Neuron (in vitro differentiated cells): ENCODE measurements around the gene LMTK3.

Experiments used
- H2AFZ ChIP-seq: one replicate; pipeline ENCODE4 v1.6.1; 2013; ENCODE audit warnings: low read depth, mild to moderate bottlenecking, inconsistent platforms, low read length, moderate library complexity
- H3K27me3 ChIP-seq: one replicate; pipeline ENCODE4 v1.6.1; 2013; ENCODE audit warnings: low read length; ENCODE audit not compliant: insufficient read depth
- H3K36me3 ChIP-seq: one replicate; pipeline ENCODE4 v1.6.1; 2013; ENCODE audit warnings: low read length; ENCODE audit not compliant: insufficient read depth
- H3K4me1 ChIP-seq: one replicate; pipeline ENCODE4 v1.6.1; 2013; ENCODE audit warnings: low read length; ENCODE audit not compliant: insufficient read depth
- H3K4me3 ChIP-seq: 2 replicates; pipeline ENCODE4 v1.5.1; 2013; ENCODE audit warnings: mild to moderate bottlenecking, low read length, moderate library complexity
- H3K9me3 ChIP-seq: one replicate; pipeline ENCODE4 v1.6.1; 2013; ENCODE audit warnings: low read length

Gene LMTK3

DNA sequence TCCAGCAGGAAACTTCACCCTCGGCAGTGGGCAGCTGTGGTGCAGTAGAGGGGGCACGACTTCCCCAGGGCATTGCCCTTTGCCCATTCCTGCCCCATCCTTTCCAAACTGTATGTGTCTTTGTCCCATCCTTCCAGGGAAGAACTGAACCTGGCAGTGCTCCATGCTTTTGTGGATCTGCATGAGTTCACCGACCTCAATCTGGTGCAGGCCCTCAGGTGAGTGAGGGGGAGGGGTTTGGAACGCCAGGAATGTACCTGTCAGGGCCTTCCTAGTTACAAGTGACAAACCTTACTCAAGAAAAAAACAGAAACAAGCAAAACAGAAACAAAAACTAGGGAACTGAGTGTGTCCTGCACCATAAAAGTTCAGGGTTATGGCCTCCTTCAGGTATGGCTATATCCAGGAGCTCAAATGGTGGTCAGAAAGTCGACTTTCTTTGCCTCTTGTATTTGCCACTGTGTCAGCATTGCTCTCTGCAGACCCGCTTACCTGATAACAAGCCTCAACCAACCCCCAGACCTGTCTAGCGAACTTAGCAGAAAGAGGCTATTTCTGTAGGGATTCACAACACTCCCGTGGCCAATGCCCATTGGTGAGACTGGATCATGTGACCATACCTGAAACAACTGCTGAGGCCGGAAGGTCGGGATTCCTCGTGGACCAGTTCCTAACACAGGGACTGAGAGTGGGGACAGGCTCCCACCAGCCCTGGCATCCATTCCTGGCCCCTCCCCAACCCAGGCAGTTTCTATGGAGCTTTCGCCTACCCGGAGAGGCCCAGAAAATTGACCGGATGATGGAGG lies 38.3 kb downstream of the LMTK3 start:
- peaks cover 9% of the 10 kb centered on the region for H3K4me1 ChIP-seq
- peaks cover 78% of the 10 kb centered on the region for H3K36me3 ChIP-seq

DNA sequence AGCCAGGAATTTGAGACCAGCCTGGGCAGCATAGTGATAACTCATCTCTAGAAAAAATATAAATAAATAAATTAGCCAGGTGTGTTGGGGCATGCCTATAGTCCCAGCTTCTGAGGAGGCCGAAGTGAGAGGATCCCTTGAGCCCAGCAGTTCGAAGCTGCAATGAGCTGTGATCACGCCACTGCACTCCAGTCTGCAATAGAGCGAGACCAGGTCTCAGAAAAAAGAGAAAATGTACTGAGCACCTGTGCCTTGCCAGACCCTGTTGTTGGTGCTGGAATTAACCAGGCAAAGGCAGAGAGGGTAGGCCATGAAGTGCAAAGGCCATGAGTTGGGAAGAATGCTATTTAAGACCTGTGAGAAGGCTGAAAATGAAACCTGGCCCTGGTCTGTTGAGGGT lies 39.8 kb downstream of the LMTK3 start:
- no peak overlapping the region for H2AFZ ChIP-seq
- H3K4me3 ChIP-seq = no peak overlapping the region
- no peaks in the 10 kb centered on the region for H3K27me3 ChIP-seq
- H3K4me1 ChIP-seq = peaks cover 15% of the 10 kb centered on the region
- no peaks in the 10 kb centered on the region for H3K9me3 ChIP-seq
- peaks cover 63% of the 10 kb centered on the region for H3K36me3 ChIP-seq

More for the DNA sequence above, 38.3 kb downstream of the LMTK3 start:
- Histone ChIP-seq H3K27me3 (no peaks in the 10 kb centered on the region), H3K4me3 (no peak overlapping the region), H2AFZ (no peak overlapping the region), H3K9me3 (no peaks in the 10 kb centered on the region)

DNA sequence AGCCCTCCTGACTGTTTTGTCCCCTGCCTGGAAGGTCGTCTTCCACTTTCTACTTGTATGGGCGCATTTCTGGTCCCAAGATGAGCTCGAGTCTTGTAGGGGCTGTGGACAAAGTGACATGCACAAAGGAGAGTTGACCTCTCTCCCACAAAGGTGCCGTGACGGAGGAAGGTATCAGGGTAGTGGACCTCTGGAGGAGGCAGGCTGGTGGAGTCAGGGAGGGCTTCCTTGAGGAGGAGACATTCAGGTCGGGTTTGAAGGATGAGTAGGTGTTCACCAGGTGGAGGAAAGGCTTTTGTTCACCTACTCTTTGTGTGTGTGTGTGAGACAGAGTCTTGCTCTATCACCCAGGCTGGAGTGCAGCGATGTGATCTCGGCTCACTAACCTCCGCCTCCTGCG lies 40.8 kb downstream of the LMTK3 start:
- peaks cover 56% of the 10 kb centered on the region for H3K36me3 ChIP-seq
- H3K27me3 ChIP-seq = no peaks in the 10 kb centered on the region
- H3K4me3 ChIP-seq = peak overlapping the region; percentile 90
- peaks cover 15% of the 10 kb centered on the region for H3K4me1 ChIP-seq
- no peaks in the 10 kb centered on the region for H3K9me3 ChIP-seq
- H2AFZ ChIP-seq = no peak overlapping the region

DNA sequence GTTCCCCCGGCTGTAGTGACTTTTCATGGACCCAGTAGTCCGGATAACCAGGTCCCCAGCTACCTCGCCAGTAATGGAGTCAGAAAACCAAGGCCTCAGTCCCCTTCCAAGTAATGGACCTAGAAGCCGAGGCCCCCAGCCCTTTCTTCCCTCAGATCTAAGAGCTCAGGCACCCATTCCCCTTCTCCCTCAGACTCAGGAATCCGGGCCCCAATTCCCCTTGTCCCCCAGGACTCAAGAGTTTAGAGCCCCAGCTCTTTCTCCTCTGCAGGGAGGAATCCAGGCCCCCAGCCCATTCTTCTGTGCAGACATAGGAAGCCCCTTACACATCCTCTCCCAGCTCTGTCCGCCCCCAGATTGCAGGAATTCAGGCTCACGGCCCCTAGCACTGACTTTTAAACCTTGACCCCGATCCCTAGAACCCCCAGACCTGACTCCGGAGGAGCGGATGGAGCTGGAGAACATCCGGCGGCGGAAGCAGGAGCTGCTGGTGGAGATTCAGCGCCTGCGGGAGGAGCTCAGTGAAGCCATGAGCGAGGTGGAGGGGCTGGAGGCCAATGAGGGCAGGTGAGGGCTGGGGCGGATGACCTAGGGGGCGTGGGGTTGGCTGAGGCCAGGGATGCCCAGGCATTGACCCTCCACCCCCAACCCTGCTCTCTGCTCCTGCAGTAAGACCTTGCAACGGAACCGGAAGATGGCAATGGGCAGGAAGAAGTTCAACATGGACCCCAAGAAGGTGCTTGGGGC lies 41.5 kb downstream of the LMTK3 start:
- Histone ChIP-seq H3K36me3 (peaks cover 48% of the 10 kb centered on the region), H3K27me3 (no peaks in the 10 kb centered on the region), H2AFZ (no peak overlapping the region), H3K4me3 (peak overlapping the region; percentile 90), H3K4me1 (peaks cover 15% of the 10 kb centered on the region), H3K9me3 (no peaks in the 10 kb centered on the region)

DNA sequence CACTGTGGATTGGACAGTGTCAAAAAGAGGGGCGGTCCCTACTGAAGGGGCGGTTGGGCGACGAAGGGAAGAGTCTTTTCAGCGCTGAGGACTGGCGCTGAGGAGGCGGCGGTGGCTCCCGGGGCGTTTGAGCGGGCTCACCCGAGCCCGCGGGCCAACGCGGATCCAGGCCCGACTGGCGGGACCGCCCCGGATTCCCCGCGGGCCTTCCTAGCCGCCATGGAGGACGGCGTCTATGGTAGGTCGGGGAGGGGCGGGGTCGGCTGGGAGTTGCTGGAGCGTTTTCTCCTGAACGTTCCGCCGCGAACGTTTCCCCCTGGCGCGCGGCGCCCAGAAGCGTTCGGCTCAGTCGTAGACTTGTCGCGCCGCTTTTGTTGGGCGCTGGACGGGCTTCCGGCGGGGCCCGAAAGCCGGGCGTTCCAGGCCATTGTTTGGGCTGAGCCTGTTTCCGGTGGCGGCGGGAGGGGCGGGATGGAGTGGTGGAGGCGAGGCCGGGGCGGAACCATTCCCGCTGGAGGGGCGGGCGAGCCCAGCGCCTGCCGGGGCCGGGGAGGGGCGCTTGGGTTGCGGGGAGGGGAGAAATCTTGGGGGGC lies 42.2 kb downstream of the LMTK3 start, which contains the start of gene CYTH2:
Gene CYTH2, plus strand, starts transcription at position 81 of the 593 bp plus-strand sequence. Its CDS starts 139 bp downstream, at position 220.
- Histone ChIP-seq H3K4me3 (peak within 1 kb of the TSS; percentile 90), H2AFZ (no peak within 1 kb of the TSS), H3K27me3 (no peaks in the 10 kb centered on the region), H3K36me3 (peaks cover 41% of the 10 kb centered on the region), H3K9me3 (no peaks in the 10 kb centered on the region), H3K4me1 (peaks cover 15% of the 10 kb centered on the region)

DNA sequence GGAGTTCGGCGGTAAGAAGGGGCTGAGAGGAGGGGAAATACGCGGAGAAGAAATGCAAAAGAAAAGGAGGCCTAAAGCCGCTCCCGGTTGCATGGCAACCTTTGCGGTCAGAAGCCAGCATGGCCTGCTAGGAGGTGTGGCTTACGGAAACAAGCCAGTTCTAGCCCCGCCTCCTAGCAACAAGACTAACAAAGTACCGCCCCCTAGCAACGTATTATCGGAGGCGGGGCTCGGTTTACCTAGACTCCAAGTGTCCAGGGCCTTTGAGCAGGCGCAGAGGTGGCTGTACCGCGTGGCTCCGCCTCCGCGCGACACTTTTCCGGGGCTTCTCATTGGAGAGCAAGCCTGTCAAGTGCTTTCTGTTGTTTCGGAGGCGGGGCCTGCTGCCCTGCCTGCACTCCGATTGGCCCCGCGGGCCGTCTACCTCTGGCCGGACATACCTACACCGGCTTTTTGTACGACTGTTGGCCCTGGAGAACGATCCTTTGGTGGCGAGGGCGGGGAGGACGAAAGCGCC lies 42.8 kb downstream of the LMTK3 start:
- H3K9me3 ChIP-seq = no peaks in the 10 kb centered on the region
- H2AFZ ChIP-seq = no peak overlapping the region
- peak overlapping the region; percentile 90 for H3K4me3 ChIP-seq
- no peaks in the 10 kb centered on the region for H3K27me3 ChIP-seq
- peaks cover 15% of the 10 kb centered on the region for H3K4me1 ChIP-seq
- H3K36me3 ChIP-seq = peaks cover 36% of the 10 kb centered on the region

DNA sequence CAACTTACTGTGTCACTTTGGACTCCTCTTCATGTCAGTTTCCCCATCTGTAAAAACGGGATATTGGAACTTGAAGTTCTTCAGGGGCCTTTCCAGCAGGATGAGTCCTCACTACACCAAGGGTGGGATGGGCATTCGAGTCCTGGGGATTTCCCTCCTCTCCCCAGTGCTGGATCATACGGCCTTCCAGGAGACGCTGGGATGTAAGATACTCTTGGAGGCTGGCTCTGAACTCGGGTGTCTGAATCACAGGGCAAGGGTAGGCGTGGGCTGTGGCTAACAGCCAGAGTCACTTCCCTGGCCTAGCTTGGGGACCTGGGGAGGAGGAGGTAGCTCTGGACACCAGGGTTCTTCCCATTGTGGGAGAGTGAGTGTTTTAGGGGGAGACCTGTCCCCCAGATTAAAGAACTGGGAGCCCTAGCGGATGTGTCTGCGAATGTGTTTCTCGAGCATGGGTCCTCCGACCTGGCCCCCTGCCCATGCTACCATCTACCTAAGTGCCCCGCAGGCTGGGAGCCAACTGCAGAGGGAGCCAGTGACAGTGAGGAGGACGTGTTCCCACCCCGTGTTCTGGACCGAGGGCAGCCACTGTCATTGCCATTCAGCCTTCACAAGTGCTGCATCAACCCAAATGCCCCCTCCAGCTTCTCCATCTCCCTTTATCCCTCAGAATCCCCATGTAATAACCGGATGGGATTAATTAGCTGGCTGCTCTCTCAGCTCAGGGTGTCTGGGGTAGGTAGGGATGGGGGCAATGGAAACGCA lies 44.9 kb downstream of the LMTK3 start:
- H3K36me3 ChIP-seq = peaks cover 25% of the 10 kb centered on the region

DNA sequence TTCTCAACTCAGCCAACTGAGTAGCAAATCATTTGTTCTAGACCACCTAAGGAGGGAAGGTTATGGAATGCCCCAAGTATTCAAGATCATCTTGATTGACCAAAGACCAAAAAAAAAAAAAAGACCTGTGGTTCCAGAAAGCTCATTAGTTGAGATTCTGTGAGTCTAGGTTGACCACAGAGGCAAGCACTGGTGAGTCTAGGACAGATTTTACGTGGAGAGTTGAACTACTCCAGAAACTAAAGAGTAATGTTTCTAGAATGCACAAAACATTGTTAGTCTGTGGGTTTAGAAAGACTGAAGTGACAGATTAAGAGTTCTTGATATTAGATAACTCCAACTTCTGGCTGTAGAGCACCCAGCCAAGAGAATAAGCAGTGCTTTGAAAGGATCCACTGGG lies 46.4 kb downstream of the LMTK3 start:
- Histone ChIP-seq H3K27me3 (no peaks in the 10 kb centered on the region), H3K9me3 (peaks cover 2% of the 10 kb centered on the region), H3K36me3 (peaks cover 9% of the 10 kb centered on the region), H2AFZ (no peak overlapping the region), H3K4me1 (peaks cover 9% of the 10 kb centered on the region), H3K4me3 (no peak overlapping the region)

More for the DNA sequence above, 44.9 kb downstream of the LMTK3 start:
- no peak overlapping the region for H2AFZ ChIP-seq
- H3K4me1 ChIP-seq = peaks cover 15% of the 10 kb centered on the region
- no peaks in the 10 kb centered on the region for H3K27me3 ChIP-seq
- H3K4me3 ChIP-seq = no peak overlapping the region
- peaks cover 2% of the 10 kb centered on the region for H3K9me3 ChIP-seq

DNA sequence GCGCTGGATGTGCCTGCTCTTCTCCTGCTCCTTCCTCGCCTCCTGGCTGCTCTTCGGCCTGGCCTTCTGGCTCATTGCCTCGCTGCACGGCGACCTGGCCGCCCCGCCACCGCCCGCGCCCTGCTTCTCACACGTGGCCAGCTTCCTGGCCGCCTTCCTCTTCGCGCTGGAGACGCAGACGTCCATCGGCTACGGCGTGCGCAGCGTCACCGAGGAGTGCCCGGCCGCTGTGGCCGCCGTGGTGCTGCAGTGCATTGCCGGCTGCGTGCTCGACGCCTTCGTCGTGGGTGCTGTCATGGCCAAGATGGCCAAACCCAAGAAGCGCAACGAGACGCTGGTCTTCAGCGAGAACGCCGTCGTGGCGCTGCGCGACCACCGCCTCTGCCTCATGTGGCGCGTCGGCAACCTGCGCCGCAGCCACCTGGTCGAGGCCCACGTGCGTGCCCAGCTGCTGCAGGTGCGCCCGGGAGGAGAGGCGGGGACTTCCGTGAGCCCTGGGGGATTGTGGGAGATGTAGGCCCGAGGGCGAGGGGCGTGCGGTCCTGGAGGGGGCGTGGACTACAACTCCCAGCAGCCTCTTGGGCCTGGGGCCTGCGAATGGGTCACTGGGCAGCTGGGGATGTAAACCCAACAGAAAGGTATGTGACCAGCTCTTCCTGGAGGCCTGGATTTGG lies 49.5 kb downstream of the LMTK3 start:
- Histone ChIP-seq H3K9me3 (peaks cover 2% of the 10 kb centered on the region), H3K4me3 (no peak overlapping the region), H3K36me3 (peaks cover 9% of the 10 kb centered on the region), H3K4me1 (no peaks in the 10 kb centered on the region), H3K27me3 (no peaks in the 10 kb centered on the region), H2AFZ (no peak overlapping the region)

DNA sequence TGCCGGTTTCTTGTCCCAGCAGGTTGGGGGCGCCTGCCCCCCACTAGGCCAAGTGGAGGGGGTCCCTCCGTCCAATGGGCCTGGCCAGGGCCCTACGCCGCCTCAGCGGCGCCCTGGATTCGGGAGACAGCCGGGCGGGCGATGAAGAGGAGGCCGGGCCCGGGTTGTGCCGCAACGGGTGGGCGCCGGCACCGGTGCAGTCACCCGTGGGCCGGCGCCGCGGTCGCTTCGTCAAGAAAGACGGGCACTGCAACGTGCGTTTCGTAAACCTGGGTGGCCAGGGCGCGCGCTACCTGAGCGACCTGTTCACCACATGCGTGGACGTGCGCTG lies 50.0 kb downstream of the LMTK3 start:
- no peaks in the 10 kb centered on the region for H3K27me3 ChIP-seq
- no peak overlapping the region for H2AFZ ChIP-seq
- peaks cover 12% of the 10 kb centered on the region for H3K36me3 ChIP-seq
- no peaks in the 10 kb centered on the region for H3K4me1 ChIP-seq
- H3K4me3 ChIP-seq = no peak overlapping the region
- peaks cover 2% of the 10 kb centered on the region for H3K9me3 ChIP-seq

DNA sequence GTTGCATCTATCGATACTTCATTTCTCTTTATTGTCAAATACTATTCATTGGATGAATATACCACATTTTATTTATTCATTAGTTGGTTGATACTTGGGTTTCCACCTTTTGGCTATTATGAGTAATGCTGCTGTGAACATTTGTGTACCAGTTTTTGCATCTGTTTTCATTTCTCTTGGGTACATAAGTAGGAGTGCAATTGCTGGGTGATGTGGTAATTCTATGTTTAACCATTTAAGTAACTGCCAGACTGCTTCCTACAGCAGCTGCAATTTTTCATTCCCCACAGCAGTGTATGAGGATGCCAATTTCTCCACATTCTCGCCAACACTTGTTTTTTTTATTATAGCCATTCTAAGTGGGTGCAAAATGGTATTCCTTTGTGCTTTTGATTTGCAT lies 53.6 kb downstream of the LMTK3 start:
- H3K9me3 ChIP-seq = peaks cover 2% of the 10 kb centered on the region
- H2AFZ ChIP-seq = no peak overlapping the region
- no peaks in the 10 kb centered on the region for H3K4me1 ChIP-seq
- H3K4me3 ChIP-seq = no peak overlapping the region
- peaks cover 41% of the 10 kb centered on the region for H3K36me3 ChIP-seq
- no peaks in the 10 kb centered on the region for H3K27me3 ChIP-seq

DNA sequence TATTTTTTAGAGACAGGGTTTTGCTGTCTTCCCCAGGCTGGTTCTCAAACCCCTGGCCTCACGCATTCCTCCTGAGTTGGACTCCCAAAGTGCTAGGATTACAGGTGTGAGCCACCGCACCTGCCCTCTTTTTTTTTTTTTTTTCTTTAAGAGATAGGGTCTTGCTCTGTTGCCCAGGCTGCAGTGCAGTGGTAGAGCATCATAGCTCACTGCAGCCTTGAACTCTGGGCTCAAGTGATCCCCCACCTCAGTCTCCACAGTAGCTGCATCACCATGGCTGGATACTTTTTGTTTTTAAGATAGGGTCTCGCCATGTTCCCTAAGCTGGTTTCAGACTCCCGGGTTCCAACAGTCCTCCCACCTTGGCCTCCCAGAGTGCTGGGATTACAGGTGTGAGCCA lies 54.8 kb downstream of the LMTK3 start:
- peaks cover 42% of the 10 kb centered on the region for H3K36me3 ChIP-seq
- H3K9me3 ChIP-seq = no peaks in the 10 kb centered on the region
- H2AFZ ChIP-seq = no peak overlapping the region
- no peaks in the 10 kb centered on the region for H3K27me3 ChIP-seq
- no peaks in the 10 kb centered on the region for H3K4me1 ChIP-seq
- no peak overlapping the region for H3K4me3 ChIP-seq
